ENCODE data around the gene DBT.

Gene DBT

DNA sequence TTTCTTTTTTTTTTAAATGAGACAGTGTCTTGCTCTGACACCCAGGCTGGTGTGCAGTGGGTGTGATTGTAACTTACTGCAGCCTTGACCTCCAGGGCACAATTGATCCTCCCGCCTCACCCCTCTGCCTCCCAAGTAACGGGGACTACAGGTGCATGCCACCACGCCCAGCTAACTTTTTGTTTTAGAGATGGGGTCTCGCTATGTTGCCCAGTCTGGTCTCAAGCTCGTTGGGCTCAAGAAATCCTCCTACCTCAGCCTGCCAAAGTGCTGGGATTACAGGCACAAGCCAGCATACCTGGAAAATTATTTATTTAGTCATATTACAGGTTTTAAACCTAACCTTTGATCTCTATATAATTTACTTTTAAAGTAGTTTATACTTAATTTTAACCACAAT, 84.9 kb downstream of the DBT start:
- H3K9me3 ChIP-seq (ENCODE audit: low read depth, low read length), result no peaks in the 10 kb centered on the region
- TF ChIP-seq EZH2 (IDR thresholded peaks at IDR 0.05) (no peak), POLR2AphosphoS5 (IDR thresholded peaks at IDR 0.05; ENCODE audit: borderline replicate concordance, low read depth, low read length) (no peak)
- H3K4me3 ChIP-seq, result no peak overlapping the region

DNA sequence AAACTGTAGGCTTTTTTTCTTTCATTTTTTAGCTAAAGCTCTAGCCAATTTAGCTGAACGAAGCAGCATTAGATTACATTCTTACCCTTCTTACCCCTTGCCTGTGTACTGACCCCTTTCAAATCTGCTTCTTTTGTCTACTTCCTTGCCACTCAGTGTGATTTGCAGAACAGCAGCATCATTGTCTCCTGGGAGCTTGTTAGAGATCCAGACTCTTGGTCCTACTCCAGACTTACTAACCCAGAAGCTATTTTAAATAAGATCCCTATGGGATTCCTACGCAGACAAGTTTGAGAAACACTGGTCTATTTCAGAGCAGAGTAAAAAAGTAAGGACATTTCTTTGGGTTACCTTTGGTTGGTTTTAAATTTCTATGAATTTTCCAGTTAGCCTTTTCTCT, 85.4 kb downstream of the DBT start:
- no peak for TF ChIP-seq EZH2 (IDR thresholded peaks at IDR 0.05)
- no peak for TF ChIP-seq FOXP2 (optimal IDR thresholded peaks at IDR 0.05; ENCODE audit: control extremely low read depth, extremely low read length, insufficient read depth)
- no peak for TF ChIP-seq POLR2AphosphoS5 (IDR thresholded peaks at IDR 0.05; ENCODE audit: borderline replicate concordance, low read depth, low read length)

More for the DNA sequence above, 84.9 kb downstream of the DBT start:
- Histone ChIP-seq H3K36me3 (ENCODE audit: insufficient read depth, low read length) (no peaks in the 10 kb centered on the region), H3K27ac (no peak overlapping the region), H3K9ac (ENCODE audit: insufficient read length) (no peak overlapping the region)
- DNase-seq (ENCODE audit: low read depth, low spot score), result no peak

DNA sequence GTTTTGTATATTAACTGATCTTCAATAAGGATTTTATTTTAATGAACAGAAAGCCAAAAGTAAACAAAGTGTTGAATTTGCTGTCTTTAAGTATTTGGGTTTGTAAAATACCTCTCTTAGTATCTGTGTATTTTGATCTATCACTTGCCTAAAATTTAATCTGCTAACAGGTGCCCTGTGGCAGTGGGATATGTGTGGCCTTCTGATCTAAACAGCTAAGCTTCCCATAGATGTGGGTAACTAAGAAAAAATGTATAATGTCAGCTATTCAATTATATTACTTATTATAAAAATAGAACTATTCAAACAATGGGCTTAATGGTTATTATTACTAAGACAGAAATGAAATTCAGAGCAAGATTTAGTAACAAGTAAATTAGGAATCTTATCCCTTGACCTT, 86.8 kb downstream of the DBT start:
- Histone ChIP-seq H3K9ac (ENCODE audit: insufficient read length) (no peak overlapping the region), H3K9me3 (ENCODE audit: low read depth, low read length) (no peaks in the 10 kb centered on the region), H3K36me3 (ENCODE audit: insufficient read depth, low read length) (no peaks in the 10 kb centered on the region), H3K4me3 (no peak overlapping the region), H3K27ac (no peak overlapping the region)
- DNase-seq (ENCODE audit: low read depth, low spot score), result no peak
- TF ChIP-seq FOXP2 (optimal IDR thresholded peaks at IDR 0.05; ENCODE audit: control extremely low read depth, extremely low read length, insufficient read depth) (no peak), POLR2AphosphoS5 (IDR thresholded peaks at IDR 0.05; ENCODE audit: borderline replicate concordance, low read depth, low read length) (no peak), EZH2 (IDR thresholded peaks at IDR 0.05) (no peak)

More for the DNA sequence above, 85.4 kb downstream of the DBT start:
- no peak overlapping the region for H3K4me3 ChIP-seq
- no peaks in the 10 kb centered on the region for H3K9me3 ChIP-seq (ENCODE audit: low read depth, low read length)
- no peak overlapping the region for H3K9ac ChIP-seq (ENCODE audit: insufficient read length)
- DNase-seq (ENCODE audit: low read depth, low spot score), result no peak
- H3K27ac ChIP-seq, result no peak overlapping the region
- no peaks in the 10 kb centered on the region for H3K36me3 ChIP-seq (ENCODE audit: insufficient read depth, low read length)

GRCh38 chr1:100152271-100152670, 97.4 kb downstream of the DBT start:
- DNase-seq (ENCODE audit: low read depth, low spot score), result no peak
- H3K9ac ChIP-seq (ENCODE audit: insufficient read length), result no peak overlapping the region
- no peaks in the 10 kb centered on the region for H3K9me3 ChIP-seq (ENCODE audit: low read depth, low read length)
- no peak overlapping the region for H3K4me3 ChIP-seq
- TF ChIP-seq FOXP2 (optimal IDR thresholded peaks at IDR 0.05; ENCODE audit: control extremely low read depth, extremely low read length, insufficient read depth) (no peak), EZH2 (IDR thresholded peaks at IDR 0.05) (no peak)
- H3K36me3 ChIP-seq (ENCODE audit: insufficient read depth, low read length), result peaks cover 25% of the 10 kb centered on the region
- no peak overlapping the region for H3K27ac ChIP-seq

DNA sequence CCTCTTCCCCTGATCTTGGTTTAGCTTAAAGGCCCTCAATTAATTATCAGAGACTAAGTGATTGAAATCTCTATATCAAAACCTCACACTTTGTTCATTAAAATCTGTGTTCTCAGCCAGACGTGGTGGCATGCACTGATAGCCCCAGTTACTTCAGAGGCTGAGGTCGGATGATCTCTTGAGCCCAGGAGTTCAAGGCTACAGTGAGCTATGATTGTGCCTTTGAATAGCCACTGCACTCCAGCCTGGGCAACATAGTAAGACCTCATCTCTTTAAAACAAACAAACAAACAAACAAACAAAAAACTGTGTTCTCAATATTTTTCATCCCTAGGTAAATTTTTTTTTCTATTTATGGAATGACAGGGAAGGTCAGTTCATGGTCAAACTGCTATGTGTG, 98.0 kb downstream of the DBT start:
- no peak for DNase-seq (ENCODE audit: low read depth, low spot score)
- Histone ChIP-seq H3K9ac (ENCODE audit: insufficient read length) (no peak overlapping the region), H3K4me3 (no peak overlapping the region), H3K27ac (no peak overlapping the region), H3K36me3 (ENCODE audit: insufficient read depth, low read length) (peaks cover 27% of the 10 kb centered on the region), H3K9me3 (ENCODE audit: low read depth, low read length) (no peaks in the 10 kb centered on the region)
- TF ChIP-seq FOXP2 (optimal IDR thresholded peaks at IDR 0.05; ENCODE audit: control extremely low read depth, extremely low read length, insufficient read depth) (no peak), POLR2AphosphoS5 (IDR thresholded peaks at IDR 0.05; ENCODE audit: borderline replicate concordance, low read depth, low read length) (no peak), EZH2 (IDR thresholded peaks at IDR 0.05) (no peak)

- H3K9ac ChIP-seq (ENCODE audit: insufficient read length), result no peak overlapping the region
- peaks cover 55% of the 10 kb centered on the region for H3K36me3 ChIP-seq (ENCODE audit: insufficient read depth, low read length)
- no peaks in the 10 kb centered on the region for H3K9me3 ChIP-seq (ENCODE audit: low read depth, low read length)
- DNase-seq (ENCODE audit: low read depth, low spot score), result no peak
- no peak overlapping the region for H3K27ac ChIP-seq
- TF ChIP-seq FOXP2 (optimal IDR thresholded peaks at IDR 0.05; ENCODE audit: control extremely low read depth, extremely low read length, insufficient read depth) (no peak), POLR2AphosphoS5 (IDR thresholded peaks at IDR 0.05; ENCODE audit: borderline replicate concordance, low read depth, low read length) (no peak), EZH2 (IDR thresholded peaks at IDR 0.05) (no peak)
- H3K4me3 ChIP-seq, result no peak overlapping the region
Measured at GRCh38 chr1:100147875-100148274, 101.8 kb downstream of the DBT start.

GRCh38 chr1:100146958-100147357, 102.7 kb downstream of the DBT start:
- Histone ChIP-seq H3K9ac (ENCODE audit: insufficient read length) (no peak overlapping the region), H3K4me3 (no peak overlapping the region), H3K27ac (no peak overlapping the region), H3K9me3 (ENCODE audit: low read depth, low read length) (no peaks in the 10 kb centered on the region), H3K36me3 (ENCODE audit: insufficient read depth, low read length) (peaks cover 63% of the 10 kb centered on the region)
- TF ChIP-seq FOXP2 (optimal IDR thresholded peaks at IDR 0.05; ENCODE audit: control extremely low read depth, extremely low read length, insufficient read depth) (no peak), POLR2AphosphoS5 (IDR thresholded peaks at IDR 0.05; ENCODE audit: borderline replicate concordance, low read depth, low read length) (no peak), EZH2 (IDR thresholded peaks at IDR 0.05) (no peak)
- no peak for DNase-seq (ENCODE audit: low read depth, low spot score)

DNA sequence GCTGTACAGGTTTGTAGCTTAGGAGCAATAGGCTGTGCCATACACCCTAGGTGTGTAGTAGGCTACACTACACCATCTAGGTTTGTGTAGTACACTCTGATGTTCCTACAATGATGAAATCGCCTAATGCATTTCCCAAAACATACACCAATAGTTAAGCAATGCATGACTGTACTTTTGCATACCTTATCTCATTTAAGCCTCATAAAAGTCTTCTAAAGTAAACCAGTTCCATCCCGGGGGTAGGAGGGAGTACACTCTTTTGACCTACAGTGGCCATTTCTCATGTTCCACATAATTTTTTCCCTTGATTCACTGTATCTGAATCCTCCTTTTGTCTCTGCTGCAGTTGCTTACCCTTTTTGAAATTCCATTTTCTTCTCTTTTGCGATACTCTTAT, 104.5 kb downstream of the DBT start:
- Histone ChIP-seq H3K27ac (no peak overlapping the region), H3K4me3 (no peak overlapping the region), H3K9me3 (ENCODE audit: low read depth, low read length) (no peaks in the 10 kb centered on the region), H3K9ac (ENCODE audit: insufficient read length) (no peak overlapping the region), H3K36me3 (ENCODE audit: insufficient read depth, low read length) (peaks cover 75% of the 10 kb centered on the region)
- no peak for DNase-seq (ENCODE audit: low read depth, low spot score)
- TF ChIP-seq EZH2 (IDR thresholded peaks at IDR 0.05) (no peak), POLR2AphosphoS5 (IDR thresholded peaks at IDR 0.05; ENCODE audit: borderline replicate concordance, low read depth, low read length) (no peak), FOXP2 (optimal IDR thresholded peaks at IDR 0.05; ENCODE audit: control extremely low read depth, extremely low read length, insufficient read depth) (no peak)

- no peak overlapping the region for H3K9ac ChIP-seq (ENCODE audit: insufficient read length)
- TF ChIP-seq EZH2 (IDR thresholded peaks at IDR 0.05), result no peak
- TF ChIP-seq POLR2AphosphoS5 (IDR thresholded peaks at IDR 0.05; ENCODE audit: borderline replicate concordance, low read depth, low read length), result no peak
- no peak for TF ChIP-seq FOXP2 (optimal IDR thresholded peaks at IDR 0.05; ENCODE audit: control extremely low read depth, extremely low read length, insufficient read depth)
- peaks cover 84% of the 10 kb centered on the region for H3K36me3 ChIP-seq (ENCODE audit: insufficient read depth, low read length)
- no peak overlapping the region for H3K4me3 ChIP-seq
- H3K9me3 ChIP-seq (ENCODE audit: low read depth, low read length), result no peaks in the 10 kb centered on the region
- DNase-seq (ENCODE audit: low read depth, low spot score), result no peak
- no peak overlapping the region for H3K27ac ChIP-seq
Measured at GRCh38 chr1:100142343-100142742, 107.3 kb downstream of the DBT start.
